Mesothelial cell of epicardium (in vitro differentiated cells): ENCODE results near the gene ZBTB14. TPM values are rescaled to one million over a fixed set of nuclear protein-coding genes. Genes with fewer than 3 reads are reported as not detected.

Experiments used
- DNase-seq, 2 experiments: peaks; one replicate each; pipeline ENCODE4 v3.0.0; 2021; ENCODE audit warnings: low spot score in 2 of 2; ENCODE audit not compliant: unreplicated experiment in 2 of 2
- H3K27ac Mint-ChIP-seq: 2 replicates; pipeline ENCODE4 v1.8.0; 2021; ENCODE audit warnings: mixed read lengths
- H3K27me3 Mint-ChIP-seq: 2 replicates; pipeline ENCODE4 v1.8.0; 2021; ENCODE audit warnings: low read depth, mixed read lengths
- H3K36me3 Mint-ChIP-seq: 2 replicates; pipeline ENCODE4 v1.8.0; 2021; ENCODE audit warnings: mixed read lengths
- H3K4me1 Mint-ChIP-seq: 2 replicates; pipeline ENCODE4 v1.8.0; 2021; ENCODE audit warnings: mixed read lengths
- H3K4me3 Mint-ChIP-seq: 2 replicates; pipeline ENCODE4 v1.8.0; 2021; ENCODE audit warnings: mild to moderate bottlenecking, moderate library complexity, mixed read lengths
- H3K9me3 Mint-ChIP-seq: 2 replicates; pipeline ENCODE4 v1.8.0; 2021; ENCODE audit warnings: mixed read lengths
- CTCF ChIP-seq: fragments of 200-600 bp; sonication (generic); IDR thresholded peaks from one replicate; pipeline ENCODE4 v1.5.0; 2021; ENCODE audit warnings: antibody characterized with exemption; ENCODE audit not compliant: unreplicated experiment
- total RNA-seq: library from RNA; stranded (reverse); gene quantifications from 3 replicates; pipeline ENCODE4 v1.2.1, GENCODE V29; 2021

ZBTB14 gene
- total RNA-seq, 1 donor from 2014 or later = 15.4 TPM

GRCh38 chr18:5275872-5276271, 19.7 kb downstream of the ZBTB14 start:
- no peak for TF ChIP-seq CTCF
- H3K36me3 Mint-ChIP-seq = no peaks in the 10 kb centered on the region
- no peak overlapping the region for H3K27ac Mint-ChIP-seq
- H3K27me3 Mint-ChIP-seq = peaks cover 15% of the 10 kb centered on the region
- no peak for DNase-seq
- H3K4me1 Mint-ChIP-seq = no peaks in the 10 kb centered on the region
- H3K4me3 Mint-ChIP-seq = no peak overlapping the region
- peaks cover 23% of the 10 kb centered on the region for H3K9me3 Mint-ChIP-seq

GRCh38 chr18:5268874-5269273, 26.7 kb downstream of the ZBTB14 start:
- Mint-ChIP-seq H3K4me1 (no peaks in the 10 kb centered on the region), H3K9me3 (peaks cover 50% of the 10 kb centered on the region), H3K27me3 (peaks cover 7% of the 10 kb centered on the region), H3K4me3 (no peak overlapping the region), H3K36me3 (no peaks in the 10 kb centered on the region), H3K27ac (no peak overlapping the region)
- no peak for TF ChIP-seq CTCF
- no peak for DNase-seq

GRCh38 chr18:5266721-5267120, 28.8 kb downstream of the ZBTB14 start:
- no peak for DNase-seq
- no peaks in the 10 kb centered on the region for H3K36me3 Mint-ChIP-seq
- H3K4me3 Mint-ChIP-seq = no peak overlapping the region
- no peak for TF ChIP-seq CTCF
- H3K27ac Mint-ChIP-seq = no peak overlapping the region
- H3K27me3 Mint-ChIP-seq = no peaks in the 10 kb centered on the region
- no peaks in the 10 kb centered on the region for H3K4me1 Mint-ChIP-seq
- H3K9me3 Mint-ChIP-seq = peaks cover 59% of the 10 kb centered on the region

- DNase-seq = no peak
- H3K27ac Mint-ChIP-seq = no peak overlapping the region
- peaks cover 28% of the 10 kb centered on the region for H3K27me3 Mint-ChIP-seq
- no peaks in the 10 kb centered on the region for H3K9me3 Mint-ChIP-seq
- no peaks in the 10 kb centered on the region for H3K36me3 Mint-ChIP-seq
- no peak for TF ChIP-seq CTCF
- H3K4me1 Mint-ChIP-seq = no peaks in the 10 kb centered on the region
- H3K4me3 Mint-ChIP-seq = no peak overlapping the region
These were observed 41.6 kb downstream of the ZBTB14 start for GRCh38 chr18:5253910-5254309.

GRCh38 chr18:5251117-5251516, 44.4 kb downstream of the ZBTB14 start:
- no peak for TF ChIP-seq CTCF
- H3K4me1 Mint-ChIP-seq = no peaks in the 10 kb centered on the region
- DNase-seq = no peak
- H3K36me3 Mint-ChIP-seq = no peaks in the 10 kb centered on the region
- no peaks in the 10 kb centered on the region for H3K9me3 Mint-ChIP-seq
- peaks cover 20% of the 10 kb centered on the region for H3K27me3 Mint-ChIP-seq
- H3K27ac Mint-ChIP-seq = no peak overlapping the region
- H3K4me3 Mint-ChIP-seq = no peak overlapping the region

- Mint-ChIP-seq H3K36me3 (no peaks in the 10 kb centered on the region), H3K4me3 (no peak overlapping the region), H3K9me3 (no peaks in the 10 kb centered on the region), H3K4me1 (no peaks in the 10 kb centered on the region), H3K27ac (no peak overlapping the region), H3K27me3 (peaks cover 18% of the 10 kb centered on the region)
- no peak for DNase-seq
- TF ChIP-seq CTCF = no peak
These were observed 44.9 kb downstream of the ZBTB14 start for GRCh38 chr18:5250603-5251002.
